Trophoblast cell (in vitro differentiated cells and primary cell): Measurements from ENCODE around the gene NFYC.

ENCODE experiments used
- DNase-seq, 2 donors: peaks; one replicate each; pipeline ENCODE4 v3.0.0-alpha.2; 2016
- H2AFZ ChIP-seq: 2 replicates; pipeline ENCODE4 v1.6.1; 2013; ENCODE audit warnings: low read length, moderate library complexity, mild to moderate bottlenecking; ENCODE audit not compliant: insufficient read depth, poor library complexity
- H2AK5ac ChIP-seq: 2 replicates; pipeline ENCODE4 v1.6.1; 2013; ENCODE audit warnings: mild to moderate bottlenecking, low read length
- H2BK120ac ChIP-seq: 2 replicates; pipeline ENCODE4 v1.6.1; 2013; ENCODE audit warnings: low read length, mild to moderate bottlenecking, moderate library complexity; ENCODE audit not compliant: insufficient read depth, poor library complexity
- H2BK12ac ChIP-seq: 2 replicates; pipeline ENCODE4 v1.6.1; 2013; ENCODE audit warnings: mild to moderate bottlenecking, low read length, moderate library complexity
- H2BK5ac ChIP-seq: 2 replicates; pipeline ENCODE4 v1.6.1; 2013; ENCODE audit warnings: low read length, low read depth, moderate library complexity, mild to moderate bottlenecking; ENCODE audit not compliant: poor library complexity
- H3K14ac ChIP-seq: 2 replicates; pipeline ENCODE4 v1.6.1; 2013; ENCODE audit warnings: mild to moderate bottlenecking, low read length
- H3K18ac ChIP-seq: 2 replicates; pipeline ENCODE4 v1.6.1; 2013; ENCODE audit warnings: mild to moderate bottlenecking, low read length
- H3K23ac ChIP-seq: 2 replicates; pipeline ENCODE4 v1.6.1; 2013; ENCODE audit warnings: low read length
- H3K27ac ChIP-seq: 2 replicates; pipeline ENCODE4 v1.5.1; 2013; ENCODE audit warnings: low read depth, mild to moderate bottlenecking, inconsistent platforms, low read length, moderate library complexity
- H3K27me3 ChIP-seq: 2 replicates; pipeline ENCODE4 v1.6.1; 2013; ENCODE audit warnings: inconsistent platforms, mild to moderate bottlenecking, low read length, moderate library complexity; ENCODE audit not compliant: insufficient read depth
- H3K36me3 ChIP-seq, 2 experiments: 1 replicate in 1 of 2; 2 replicates in 1 of 2; pipeline ENCODE4 v1.6.1; 2013; ENCODE audit warnings: low read length in 2 of 2, mild to moderate bottlenecking in 2 of 2, moderate library complexity in 1 of 2; ENCODE audit not compliant: insufficient read depth in 2 of 2, control insufficient read depth in 1 of 2
- H3K4ac ChIP-seq: 2 replicates; pipeline ENCODE4 v1.6.1; 2013; ENCODE audit warnings: low read depth, mild to moderate bottlenecking, low read length, moderate library complexity
- H3K4me1 ChIP-seq, 2 experiments: 1 replicate in 1 of 2; 2 replicates in 1 of 2; pipeline ENCODE4 v1.6.1; 2013; ENCODE audit warnings: low read length in 2 of 2, mild to moderate bottlenecking in 2 of 2, moderate library complexity in 1 of 2; ENCODE audit not compliant: insufficient read depth in 2 of 2, control insufficient read depth in 1 of 2
- H3K4me2 ChIP-seq: 2 replicates; pipeline ENCODE4 v1.6.1; 2013; ENCODE audit warnings: inconsistent platforms, mild to moderate bottlenecking, low read length, moderate library complexity
- H3K4me3 ChIP-seq: 2 replicates; pipeline ENCODE4 v1.5.1; 2013; ENCODE audit warnings: mild to moderate bottlenecking, low read depth, low read length, inconsistent platforms
- H3K79me1 ChIP-seq: one replicate; pipeline ENCODE4 v1.6.1; 2013; ENCODE audit warnings: low read length
- H3K79me2 ChIP-seq: 2 replicates; pipeline ENCODE4 v1.6.1; 2013; ENCODE audit warnings: low read length, mild to moderate bottlenecking; ENCODE audit not compliant: control insufficient read depth, insufficient read depth, poor library complexity
- H3K9ac ChIP-seq: 2 replicates; pipeline ENCODE4 v1.6.1; 2013; ENCODE audit warnings: mild to moderate bottlenecking, low read length
- H3K9me3 ChIP-seq: 2 replicates; pipeline ENCODE4 v1.6.1; 2013; ENCODE audit warnings: low read depth, mild to moderate bottlenecking, control low read depth, inconsistent platforms, low read length; ENCODE audit not compliant: insufficient read depth
- H4K12ac ChIP-seq: 2 replicates; pipeline ENCODE4 v1.6.1; 2013; ENCODE audit warnings: low read depth, mild to moderate bottlenecking, low read length, moderate library complexity
- H4K8ac ChIP-seq: 2 replicates; pipeline ENCODE4 v1.6.1; 2013; ENCODE audit warnings: low read depth, mild to moderate bottlenecking, low read length, moderate library complexity
- H4K91ac ChIP-seq: one replicate; pipeline ENCODE4 v1.6.1; 2013; ENCODE audit warnings: low read depth, mild to moderate bottlenecking, low read length, moderate library complexity
- WGBS: extraction: QIAGEN DNeasy Blood & Tissue Kit; methylation state at CpG from one replicate; pipeline ENCODE4 v1.1.7; 2013; ENCODE audit warnings: missing lambda C conversion rate; ENCODE audit not compliant: insufficient read length, insufficient coverage; ENCODE audit errors: extremely low coverage; 5-methylcytosine and 5-hydroxymethylcytosine counted together

NFYC gene

DNA sequence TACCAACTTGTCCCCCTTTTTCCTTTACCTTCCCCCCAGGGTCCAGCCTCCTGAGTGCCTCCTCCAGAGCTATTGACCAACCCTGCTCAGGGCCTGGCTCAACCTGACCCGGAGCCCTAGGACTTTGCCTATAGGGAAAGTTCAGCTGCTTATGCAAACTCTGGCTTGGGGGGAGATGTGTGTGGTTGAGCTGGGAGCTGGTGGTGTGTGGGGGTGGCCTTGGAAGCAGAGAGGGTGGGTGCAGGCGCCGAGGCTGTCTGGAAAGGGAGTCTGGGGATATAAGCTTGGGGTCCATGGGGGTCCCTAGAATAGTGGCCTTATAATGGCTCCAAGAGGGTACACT, 106.1 kb downstream of the NFYC start:
- H2AFZ ChIP-seq, result no peak overlapping the region
- H3K4me1 ChIP-seq, result peaks cover 0 to 5% of the 10 kb centered on the region in 2 experiments
- no peak overlapping the region for H3K4ac ChIP-seq
- no peaks in the 10 kb centered on the region for H3K36me3 ChIP-seq
- no peak for DNase-seq
- H2BK12ac ChIP-seq, result no peak overlapping the region
- H3K23ac ChIP-seq, result no peak overlapping the region
- no CpG with 5 or more reads among the region's 3 CpGs for WGBS
- H3K79me1 ChIP-seq, result no peaks in the 10 kb centered on the region
- no peak overlapping the region for H3K4me2 ChIP-seq
- H2AK5ac ChIP-seq, result no peak overlapping the region
- H4K8ac ChIP-seq, result no peak overlapping the region
- no peak overlapping the region for H2BK5ac ChIP-seq
- H4K91ac ChIP-seq, result no peak overlapping the region
- no peak overlapping the region for H3K27ac ChIP-seq
- no peak overlapping the region for H3K4me3 ChIP-seq
- H3K14ac ChIP-seq, result no peak overlapping the region
- H3K27me3 ChIP-seq, result no peaks in the 10 kb centered on the region
- H4K12ac ChIP-seq, result no peak overlapping the region
- H2BK120ac ChIP-seq, result no peak overlapping the region
- H3K79me2 ChIP-seq, result no peaks in the 10 kb centered on the region
- no peak overlapping the region for H3K18ac ChIP-seq
- no peak overlapping the region for H3K9ac ChIP-seq
- H3K9me3 ChIP-seq, result no peaks in the 10 kb centered on the region

- Histone ChIP-seq H2AK5ac (no peak overlapping the region), H2AFZ (no peak overlapping the region), H3K27ac (no peak overlapping the region)
Measured at GRCh38 chr1:40798366-40799281, 107.1 kb downstream of the NFYC start.

DNA sequence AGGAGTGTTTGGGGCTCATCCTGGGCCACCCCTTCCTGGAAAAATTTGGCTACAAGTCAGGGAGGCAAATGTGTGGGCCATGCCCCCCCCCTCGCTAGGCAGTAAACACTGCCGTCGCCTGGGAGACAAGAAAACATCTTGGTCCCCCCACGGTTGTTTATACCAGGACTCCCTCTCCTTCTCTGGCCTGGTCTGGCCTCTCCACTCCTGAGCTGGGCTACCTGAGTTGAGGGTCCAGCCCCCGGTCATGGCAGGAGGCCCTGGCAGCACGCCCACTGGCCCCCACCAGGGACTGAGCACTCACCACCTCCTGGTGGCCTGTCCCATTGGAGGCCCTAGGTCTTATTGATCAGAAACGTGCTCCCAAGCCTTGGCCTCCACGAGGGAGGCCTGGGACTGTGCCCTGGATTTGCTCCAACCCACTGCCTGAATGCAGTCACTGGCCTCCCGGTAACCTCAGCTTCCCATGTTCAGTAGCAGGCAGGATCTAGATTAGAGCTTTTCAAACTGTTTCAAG, 107.9 kb downstream of the NFYC start:
- no peaks in the 10 kb centered on the region for H3K27me3 ChIP-seq
- no peak for DNase-seq
- H3K79me1 ChIP-seq, result no peaks in the 10 kb centered on the region

More at GRCh38 chr1:40798366-40799281, 107.1 kb downstream of the NFYC start:
- H3K4me3 ChIP-seq, result no peak overlapping the region
- no peak overlapping the region for H3K4me2 ChIP-seq
- no peak overlapping the region for H3K23ac ChIP-seq
- DNase-seq, result no peak
- no peaks in the 10 kb centered on the region for H3K27me3 ChIP-seq
- H3K4ac ChIP-seq, result no peak overlapping the region
- H4K12ac ChIP-seq, result no peak overlapping the region
- H3K79me1 ChIP-seq, result no peaks in the 10 kb centered on the region
- H3K9ac ChIP-seq, result no peak overlapping the region
- no peak overlapping the region for H2BK120ac ChIP-seq
- H2BK12ac ChIP-seq, result no peak overlapping the region
- H2BK5ac ChIP-seq, result no peak overlapping the region
- no peak overlapping the region for H3K18ac ChIP-seq
- no peak overlapping the region for H3K14ac ChIP-seq
- WGBS, result no CpG with 5 or more reads among the region's 8 CpGs
- H4K91ac ChIP-seq, result no peak overlapping the region
- H3K79me2 ChIP-seq, result no peaks in the 10 kb centered on the region
- no peaks in the 10 kb centered on the region for H3K36me3 ChIP-seq
- H3K4me1 ChIP-seq, result peaks cover 0 to 5% of the 10 kb centered on the region in 2 experiments
- no peaks in the 10 kb centered on the region for H3K9me3 ChIP-seq
- no peak overlapping the region for H4K8ac ChIP-seq

DNA sequence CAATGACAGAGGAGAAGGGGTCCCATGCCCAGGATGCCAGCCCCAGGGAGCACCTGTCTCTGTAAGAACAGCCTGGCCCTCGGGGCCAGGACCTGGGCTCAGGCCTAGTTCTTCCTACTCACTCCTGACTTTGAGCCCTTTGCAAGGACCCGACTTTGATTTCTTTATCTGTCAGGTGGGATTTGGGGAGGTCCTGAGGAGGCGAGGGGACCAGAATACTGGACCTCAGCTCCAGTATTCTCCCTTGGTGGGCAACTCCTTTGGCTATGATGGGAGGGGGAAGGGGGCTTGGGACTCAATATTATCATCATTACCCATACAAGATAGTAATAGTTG, 110.2 kb downstream of the NFYC start:
- Histone ChIP-seq H3K79me1 (no peaks in the 10 kb centered on the region), H3K27me3 (no peaks in the 10 kb centered on the region), H2AK5ac (no peak overlapping the region), H3K23ac (no peak overlapping the region), H2BK5ac (no peak overlapping the region), H3K4me1 (peaks cover 0 to 5% of the 10 kb centered on the region in 2 experiments), H4K91ac (no peak overlapping the region), H3K27ac (no peak overlapping the region), H3K36me3 (no peaks in the 10 kb centered on the region), H2BK12ac (no peak overlapping the region), H3K14ac (no peak overlapping the region), H2BK120ac (no peak overlapping the region), H3K4me2 (peak overlapping the region; percentile 66), H3K18ac (no peak overlapping the region), H4K8ac (no peak overlapping the region), H3K9ac (no peak overlapping the region), H4K12ac (no peak overlapping the region), H3K4ac (no peak overlapping the region), H2AFZ (no peak overlapping the region), H3K4me3 (no peak overlapping the region), H3K79me2 (no peaks in the 10 kb centered on the region), H3K9me3 (no peaks in the 10 kb centered on the region)
- WGBS, result no CpG with 5 or more reads among the region's 3 CpGs
- DNase-seq, result no peak

More for the DNA sequence above, 107.9 kb downstream of the NFYC start:
- H3K9me3 ChIP-seq, result no peaks in the 10 kb centered on the region
- H3K4me2 ChIP-seq, result no peak overlapping the region
- no peak overlapping the region for H3K9ac ChIP-seq
- H3K14ac ChIP-seq, result no peak overlapping the region
- H2AFZ ChIP-seq, result no peak overlapping the region
- no peaks in the 10 kb centered on the region for H3K79me2 ChIP-seq
- no peak overlapping the region for H2AK5ac ChIP-seq
- H3K27ac ChIP-seq, result no peak overlapping the region
- no CpG with 5 or more reads among the region's 9 CpGs for WGBS
- peaks cover 0 to 5% of the 10 kb centered on the region in 2 experiments for H3K4me1 ChIP-seq
- H3K18ac ChIP-seq, result no peak overlapping the region
- no peak overlapping the region for H3K4me3 ChIP-seq
- no peak overlapping the region for H2BK5ac ChIP-seq
- no peak overlapping the region for H2BK120ac ChIP-seq
- no peak overlapping the region for H4K8ac ChIP-seq
- no peak overlapping the region for H3K23ac ChIP-seq
- H4K12ac ChIP-seq, result no peak overlapping the region
- H3K4ac ChIP-seq, result no peak overlapping the region
- H3K36me3 ChIP-seq, result no peaks in the 10 kb centered on the region
- H4K91ac ChIP-seq, result no peak overlapping the region
- H2BK12ac ChIP-seq, result no peak overlapping the region
